Liver (tissue), 3 donors: ENCODE data around the gene AGGF1.

Experiments used
- CTCF ChIP-seq: fragments of 150-350 bp; IDR thresholded peaks from 2 replicates; pipeline ENCODE4 v1.5.1; 2017; ENCODE audit warnings: improper control_type of control experiment, low read depth, low read length; ENCODE audit not compliant: missing input control
- MAX ChIP-seq: IDR thresholded peaks from 2 replicates; pipeline ENCODE4 v1.6.1; 2016; ENCODE audit warnings: antibody characterized with exemption
- REST ChIP-seq: IDR thresholded peaks from 2 replicates; pipeline ENCODE4 v1.6.1; 2016; ENCODE audit warnings: antibody characterized with exemption, mild to moderate bottlenecking
- TAF1 ChIP-seq: conservative IDR thresholded peaks from 2 replicates; pipeline ENCODE4 v1.6.1; 2016; ENCODE audit warnings: antibody characterized with exemption, mild to moderate bottlenecking
- donor health status: healthy.
- donor health status: healthy.

- TF ChIP-seq CTCF (no peak), TAF1 (no peak), MAX (no peak), REST (no peak)
These were observed 12.5 kb upstream of the AGGF1 start for GRCh38 chr5:77017668-77018067.
